IPS-20b (cell line): Measurements from ENCODE around the gene ANTKMT.
A peak's percentile ranks its signal among the peaks of the same experiment; 100 is the strongest.
"Not testable (repeated sequence)": the region's sequence is repeated elsewhere in the genome, so short reads cannot be mapped to it uniquely, and the experiment has no call there.

ENCODE experiments used
- H3K27ac ChIP-seq: one replicate; pipeline ENCODE4 v1.5.1; 2013; ENCODE audit warnings: low read length
- H3K27me3 ChIP-seq: 2 replicates; pipeline ENCODE4 v1.6.1; 2013; ENCODE audit warnings: mild to moderate bottlenecking, low read length, inconsistent platforms; ENCODE audit not compliant: insufficient read depth
- H3K36me3 ChIP-seq: 2 replicates; pipeline ENCODE4 v1.6.1; 2013; ENCODE audit warnings: low read depth, mild to moderate bottlenecking, inconsistent platforms, low read length, moderate library complexity; ENCODE audit not compliant: insufficient read depth
- H3K4me1 ChIP-seq: 2 replicates; pipeline ENCODE4 v1.6.1; 2013; ENCODE audit warnings: mild to moderate bottlenecking, control low read depth, inconsistent platforms, low read length, moderate library complexity; ENCODE audit not compliant: insufficient read depth
- H3K4me3 ChIP-seq: 2 replicates; pipeline ENCODE4 v1.5.1; 2013; ENCODE audit warnings: mild to moderate bottlenecking, low read length, inconsistent platforms
- H3K9ac ChIP-seq: 2 replicates; pipeline ENCODE4 v1.6.1; 2013; ENCODE audit warnings: low read depth, mild to moderate bottlenecking, inconsistent platforms, low read length, moderate library complexity
- H3K9me3 ChIP-seq: 2 replicates; pipeline ENCODE4 v1.6.1; 2013; ENCODE audit warnings: mild to moderate bottlenecking, low read depth, low read length, inconsistent platforms; ENCODE audit not compliant: insufficient read depth

ANTKMT gene

DNA sequence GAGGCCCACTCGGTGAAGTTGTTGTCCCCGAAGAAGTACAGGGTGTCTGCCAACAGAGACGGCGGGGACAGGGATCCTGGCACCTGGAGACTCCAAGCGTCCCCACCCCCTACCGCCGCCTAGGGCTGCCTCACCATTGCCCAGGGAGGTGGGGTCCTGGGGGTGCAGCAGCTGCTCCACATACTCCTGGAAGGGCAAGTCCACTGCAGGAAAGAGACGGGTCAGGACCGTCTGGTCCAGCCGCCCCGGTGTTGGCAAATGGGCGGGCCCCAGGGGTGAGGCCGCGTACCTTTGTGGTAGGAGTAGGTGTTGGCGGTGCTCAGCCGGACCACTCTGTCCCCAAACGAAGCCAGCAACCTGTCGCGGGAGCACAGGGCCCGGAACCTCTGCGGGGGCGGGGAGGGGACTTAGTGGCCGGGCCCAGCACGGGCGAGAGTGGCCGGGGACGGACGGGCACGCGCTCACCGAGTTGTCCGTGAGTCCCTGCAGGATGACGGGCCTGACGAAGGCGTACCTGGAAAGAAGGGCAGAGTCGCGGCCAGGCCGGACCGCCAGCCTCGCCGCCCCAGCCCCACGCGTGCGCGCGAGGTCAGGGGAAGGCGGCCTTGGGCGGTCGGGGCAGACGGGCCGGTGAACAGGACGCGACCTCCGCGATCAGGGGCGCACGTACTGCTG lies 37.4 kb upstream of the ANTKMT start:
- Histone ChIP-seq H3K4me3 (peak overlapping the region; percentile 74), H3K9ac (peak overlapping the region; percentile 79), H3K36me3 (peaks cover 19% of the 10 kb centered on the region), H3K27me3 (no peaks in the 10 kb centered on the region), H3K4me1 (no peaks in the 10 kb centered on the region), H3K9me3 (no peaks in the 10 kb centered on the region), H3K27ac (no peak overlapping the region)

DNA sequence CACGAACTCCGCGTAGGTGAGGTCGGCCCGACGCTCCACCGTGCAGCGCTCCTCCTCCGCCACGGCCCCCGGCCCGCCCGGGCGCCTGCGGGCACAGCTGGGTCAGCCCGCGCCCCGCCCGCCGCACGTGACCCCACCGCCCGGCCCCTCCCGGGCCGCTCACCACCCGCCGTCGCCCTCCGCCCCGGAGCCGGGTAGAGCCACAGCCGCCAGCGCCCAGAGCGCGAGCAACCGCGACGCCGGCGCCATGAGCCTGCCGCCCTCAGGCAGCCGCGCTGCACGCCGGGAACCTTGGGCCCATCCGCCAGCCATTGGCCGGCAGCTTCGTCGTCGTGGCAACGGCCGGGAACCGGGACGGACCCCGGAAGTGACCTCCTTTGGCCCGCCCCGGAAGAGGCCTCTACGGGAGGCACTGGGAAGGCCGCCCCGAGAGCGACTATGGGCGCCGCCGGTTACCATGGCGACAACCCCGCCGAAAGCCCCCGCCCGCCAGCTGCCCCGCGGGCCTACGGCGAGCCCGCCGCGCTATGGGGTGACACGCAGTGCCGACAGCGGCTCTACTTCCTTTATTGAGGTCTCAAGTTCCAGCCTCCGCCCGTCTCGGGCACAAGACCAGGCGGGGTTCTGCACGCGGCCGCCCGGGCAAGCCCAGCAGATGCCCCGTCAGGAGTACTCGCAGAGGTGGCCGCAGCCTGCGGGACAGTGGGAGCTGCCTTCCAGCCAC lies 36.7 kb upstream of the ANTKMT start, which contains the start of gene JMJD8:
Gene JMJD8, minus strand, starts transcription at position 264 of the 724 bp plus-strand sequence. Its CDS starts 15 bp downstream, at position 249.
- Histone ChIP-seq H3K27ac (no peak within 1 kb of the TSS), H3K9me3 (no peaks in the 10 kb centered on the region), H3K36me3 (peaks cover 19% of the 10 kb centered on the region), H3K4me1 (no peaks in the 10 kb centered on the region), H3K4me3 (peak within 1 kb of the TSS; percentile 74), H3K9ac (peak within 1 kb of the TSS; percentile 79), H3K27me3 (no peaks in the 10 kb centered on the region)

DNA sequence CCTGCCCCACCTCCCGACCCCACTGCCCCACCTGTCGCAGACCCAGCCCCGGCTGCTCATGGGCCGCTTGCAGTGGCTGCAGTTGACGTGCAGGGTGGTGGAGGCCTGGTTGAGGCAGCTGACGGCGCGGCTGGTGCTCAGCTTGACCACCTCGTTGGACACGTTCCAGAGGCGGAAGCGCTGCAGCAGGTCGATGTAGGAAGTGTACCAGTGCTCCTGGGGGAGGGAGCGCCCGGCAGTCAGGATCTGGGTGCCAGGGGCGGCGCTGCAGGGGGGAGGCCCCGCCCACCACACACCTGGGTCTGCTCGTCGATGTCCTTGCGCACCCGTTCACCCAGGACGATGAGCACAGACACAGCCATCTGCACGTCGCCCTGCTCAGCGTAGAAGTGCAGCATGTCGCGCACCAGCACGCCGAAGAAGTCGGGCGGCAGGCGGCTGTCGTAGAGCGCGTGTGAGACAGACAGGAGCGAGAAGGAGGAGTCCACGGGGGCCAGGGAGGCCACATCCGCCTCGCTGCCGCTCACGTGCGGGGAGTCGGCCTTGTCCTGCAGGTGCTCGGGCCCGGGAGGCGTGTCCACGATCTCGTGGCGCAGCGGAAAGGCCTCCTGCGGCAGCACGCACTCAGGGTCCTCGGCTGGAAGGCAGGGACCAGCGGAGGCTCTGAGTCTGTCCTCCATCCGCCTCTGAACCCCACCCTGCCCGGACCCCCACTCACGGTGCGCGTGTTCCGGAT lies 35.8 kb upstream of the ANTKMT start:
- H3K4me3 ChIP-seq, result no peak overlapping the region
- peaks cover 19% of the 10 kb centered on the region for H3K36me3 ChIP-seq

DNA sequence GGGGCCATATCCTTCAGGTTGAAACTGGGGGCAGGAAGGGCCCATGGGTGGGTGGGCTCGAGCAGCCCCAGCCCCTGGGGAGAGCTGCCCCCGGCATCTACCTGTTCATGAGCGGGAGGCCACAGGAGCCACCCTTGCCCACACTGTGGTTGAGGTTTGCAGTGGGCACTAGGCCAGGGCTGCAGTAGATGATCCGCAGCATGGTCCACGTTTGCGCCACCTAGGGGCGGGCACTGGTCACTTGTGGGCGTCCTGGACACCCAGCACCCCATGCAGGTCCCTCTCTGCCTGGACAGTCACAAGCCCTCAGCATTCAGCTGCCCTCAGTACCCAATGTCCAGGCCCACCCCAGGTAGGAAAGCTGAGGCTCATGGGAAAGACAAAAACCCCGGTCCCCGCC lies 35.0 kb upstream of the ANTKMT start:
- Histone ChIP-seq H3K27ac (no peak overlapping the region), H3K36me3 (peaks cover 19% of the 10 kb centered on the region), H3K4me1 (no peaks in the 10 kb centered on the region)

More for the DNA sequence above, 35.8 kb upstream of the ANTKMT start:
- H3K4me1 ChIP-seq, result no peaks in the 10 kb centered on the region
- no peaks in the 10 kb centered on the region for H3K9me3 ChIP-seq
- H3K9ac ChIP-seq, result no peak overlapping the region
- no peak overlapping the region for H3K27ac ChIP-seq
- H3K27me3 ChIP-seq, result no peaks in the 10 kb centered on the region

DNA sequence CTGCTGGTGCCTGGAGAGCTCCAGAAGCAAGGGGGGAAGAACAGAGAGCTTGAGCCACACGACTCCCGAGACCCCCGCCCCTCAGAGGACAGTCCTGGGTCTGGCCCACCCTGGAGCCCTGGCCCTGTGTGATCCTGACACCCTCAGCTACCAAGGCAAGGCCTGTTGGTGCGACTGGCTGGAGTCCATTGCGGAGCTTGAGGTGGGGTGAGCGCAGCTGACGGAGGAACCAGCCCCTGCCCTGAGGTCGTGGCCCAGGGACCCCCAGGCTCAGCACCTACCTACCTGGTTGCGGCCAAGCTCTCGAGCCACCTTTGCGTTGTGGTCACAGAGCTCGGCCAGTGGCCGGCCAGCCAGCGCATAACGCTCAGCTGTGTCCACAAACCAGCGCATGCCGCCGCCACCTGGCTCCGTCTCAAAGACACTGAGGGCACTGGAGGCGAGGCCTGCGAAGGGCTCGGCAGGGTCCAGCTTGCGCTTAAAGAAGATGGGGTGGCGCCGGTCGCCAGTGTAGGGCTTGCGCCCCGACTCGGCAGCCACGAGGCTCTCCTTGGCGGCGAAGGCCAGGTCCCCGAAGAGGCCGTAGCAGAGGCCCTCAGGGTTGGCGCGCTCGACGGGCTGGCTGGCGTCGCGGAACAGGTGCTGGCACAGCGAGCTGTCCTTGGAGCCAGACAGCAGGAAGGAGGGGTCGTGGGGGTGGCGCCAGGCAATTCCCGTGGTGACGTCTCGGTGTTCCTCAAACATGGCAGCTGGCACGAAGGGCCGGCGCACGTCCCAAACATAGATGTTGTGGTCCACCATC lies 34.3 kb upstream of the ANTKMT start:
- Histone ChIP-seq H3K36me3 (peaks cover 16% of the 10 kb centered on the region), H3K9me3 (no peaks in the 10 kb centered on the region), H3K27ac (no peak overlapping the region), H3K4me1 (no peaks in the 10 kb centered on the region), H3K4me3 (no peak overlapping the region), H3K27me3 (peaks cover 12% of the 10 kb centered on the region), H3K9ac (no peak overlapping the region)

More for the DNA sequence above, 35.0 kb upstream of the ANTKMT start:
- H3K27me3 ChIP-seq, result peaks cover 5% of the 10 kb centered on the region
- no peak overlapping the region for H3K9ac ChIP-seq
- H3K9me3 ChIP-seq, result no peaks in the 10 kb centered on the region
- no peak overlapping the region for H3K4me3 ChIP-seq

DNA sequence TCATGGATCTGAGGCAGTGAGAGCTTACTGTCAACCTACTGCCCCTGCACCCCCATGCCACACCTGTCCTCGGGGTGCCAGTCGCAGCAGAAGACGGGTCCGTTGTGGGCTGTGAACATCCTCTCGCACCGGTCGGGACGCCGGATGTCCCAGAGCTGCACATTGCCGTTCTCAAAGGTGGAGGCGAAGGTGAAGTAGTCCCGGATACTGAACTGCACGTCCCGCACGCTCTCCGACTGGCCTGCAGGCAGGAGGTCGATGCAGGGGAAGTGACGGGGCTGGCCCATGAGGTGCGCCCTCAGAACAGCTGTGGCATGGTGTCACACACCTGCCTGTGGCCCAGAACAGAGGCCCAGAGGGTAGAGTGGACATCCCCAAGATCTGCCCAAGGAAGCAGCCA lies 33.4 kb upstream of the ANTKMT start:
- Histone ChIP-seq H3K36me3 (peaks cover 8% of the 10 kb centered on the region), H3K27ac (no peak overlapping the region), H3K9me3 (no peaks in the 10 kb centered on the region), H3K4me1 (no peaks in the 10 kb centered on the region), H3K27me3 (peaks cover 21% of the 10 kb centered on the region), H3K4me3 (no peak overlapping the region), H3K9ac (no peak overlapping the region)

DNA sequence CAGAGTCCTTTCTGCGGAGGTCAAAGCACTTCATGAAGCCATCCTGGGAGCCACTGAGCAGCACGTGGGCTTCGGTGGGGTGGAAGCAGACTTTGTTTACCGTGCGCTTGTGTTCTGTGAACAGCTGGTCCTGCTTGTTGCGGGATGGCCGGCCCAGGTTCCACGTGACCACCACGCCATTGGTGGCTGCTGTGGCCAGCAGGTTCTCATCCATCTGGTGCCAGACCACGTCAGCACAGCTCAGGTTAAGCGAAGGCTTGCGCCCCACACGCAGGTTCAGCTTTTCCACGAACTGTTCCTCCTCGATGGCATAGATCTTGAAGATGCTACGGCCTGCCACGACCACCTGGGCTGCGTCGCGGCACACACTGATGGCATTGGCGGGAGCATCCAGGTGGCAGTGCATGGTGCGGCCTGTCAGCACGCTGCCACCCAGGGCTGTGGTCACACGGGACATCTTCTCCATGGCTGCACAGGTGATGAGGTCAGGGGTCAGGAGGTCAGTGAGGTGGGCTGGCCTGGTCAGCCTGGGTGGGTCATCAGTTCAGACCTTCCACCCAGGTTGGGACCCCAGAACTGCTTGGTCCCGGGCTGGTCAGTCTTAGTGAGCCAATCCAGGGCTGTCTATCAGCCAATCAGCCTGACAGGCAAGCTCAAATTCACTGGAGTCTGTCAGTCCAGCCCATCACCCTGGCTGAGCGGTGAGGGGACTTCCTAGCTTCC lies 31.6 kb upstream of the ANTKMT start:
- H3K9me3 ChIP-seq, result no peaks in the 10 kb centered on the region

DNA sequence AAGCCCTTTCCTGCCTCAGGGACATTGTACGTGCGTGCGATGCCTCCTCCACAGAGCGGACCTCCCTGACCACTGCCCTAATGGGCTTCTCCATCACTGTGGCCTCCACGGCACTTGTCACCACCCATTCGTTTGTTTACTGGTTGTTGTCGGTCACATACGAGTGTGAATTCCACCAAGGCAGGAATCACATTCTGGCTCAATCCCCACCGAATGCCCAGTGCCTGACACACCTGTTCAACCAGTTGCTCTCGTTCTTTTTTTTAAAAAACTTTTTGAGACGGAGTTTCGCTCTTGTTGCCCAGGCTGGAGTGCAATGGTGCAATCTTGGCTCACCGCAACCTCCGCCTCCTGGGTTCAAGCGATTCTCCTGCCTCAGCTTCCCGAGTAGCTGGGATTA lies 29.7 kb upstream of the ANTKMT start:
- not testable (repeated sequence) for H3K4me3 ChIP-seq, H3K36me3 ChIP-seq, H3K27ac ChIP-seq, H3K9me3 ChIP-seq, H3K9ac ChIP-seq, H3K4me1 ChIP-seq
- H3K27me3 ChIP-seq, result peaks cover 57% of the 10 kb centered on the region

More for the DNA sequence above, 31.6 kb upstream of the ANTKMT start:
- Histone ChIP-seq H3K4me1 (no peaks in the 10 kb centered on the region), H3K4me3 (peak overlapping the region; percentile 93), H3K36me3 (no peaks in the 10 kb centered on the region), H3K27me3 (peaks cover 39% of the 10 kb centered on the region), H3K9ac (peak overlapping the region; percentile 90), H3K27ac (no peak overlapping the region)

DNA sequence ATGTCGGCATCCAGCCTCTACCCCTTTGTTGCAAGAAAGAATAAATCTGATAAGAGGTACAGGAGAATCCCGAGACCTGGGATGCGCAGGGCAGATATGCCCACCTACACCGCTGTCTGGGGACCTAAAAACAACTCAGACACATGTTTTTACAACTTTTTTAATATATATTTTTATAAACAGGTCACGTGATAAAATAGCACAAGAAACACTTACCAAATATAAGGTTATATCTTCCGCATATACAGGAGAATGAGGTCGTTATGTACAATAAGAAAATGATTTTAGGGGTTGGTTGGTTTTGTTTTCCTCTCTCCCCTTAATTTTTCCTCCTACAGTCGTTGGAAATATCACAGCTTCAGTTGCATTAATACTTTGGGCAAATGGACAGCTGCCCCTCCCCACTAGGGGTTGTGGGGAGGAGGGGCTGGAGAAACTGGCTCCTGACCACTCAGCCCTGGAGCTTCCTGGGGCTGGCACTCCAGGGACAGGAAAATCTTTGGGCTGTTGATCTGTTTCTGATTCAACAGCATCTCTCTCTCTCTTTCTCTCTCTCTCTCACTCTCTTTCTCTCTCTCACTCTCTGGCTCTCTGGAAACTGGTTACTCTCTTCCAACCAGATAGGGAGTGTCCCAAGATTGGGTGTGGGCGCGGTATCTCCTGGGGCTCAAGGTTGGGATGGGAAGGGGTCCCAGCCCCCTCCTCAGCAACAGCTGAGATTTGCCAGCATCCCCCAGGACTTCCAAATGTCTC lies 28.4 kb upstream of the ANTKMT start:
- Histone ChIP-seq H3K4me3 (no peak overlapping the region), H3K9ac (no peak overlapping the region), H3K4me1 (no peaks in the 10 kb centered on the region), H3K36me3 (no peaks in the 10 kb centered on the region), H3K27me3 (peaks cover 68% of the 10 kb centered on the region), H3K27ac (no peak overlapping the region), H3K9me3 (no peaks in the 10 kb centered on the region)

DNA sequence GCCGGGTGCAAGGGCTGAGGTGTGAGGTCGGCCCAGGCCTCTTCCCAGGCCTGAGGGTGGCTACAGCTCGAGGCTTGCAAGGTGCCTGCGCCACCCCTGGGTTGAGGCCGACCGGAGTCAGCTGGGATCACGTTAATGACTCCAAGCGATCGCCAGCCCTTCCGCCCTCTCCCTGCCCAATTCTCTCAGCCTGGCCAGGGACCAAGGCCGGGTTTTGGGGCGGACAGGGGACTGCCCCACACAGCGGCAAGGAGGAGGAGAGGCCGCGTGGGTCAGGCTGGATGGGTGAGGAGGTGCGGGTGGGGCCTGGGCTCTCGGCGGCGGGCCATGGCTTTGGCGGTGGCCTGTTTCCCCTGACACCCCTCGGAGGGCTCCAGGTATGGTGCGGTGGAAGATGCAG lies 27.6 kb upstream of the ANTKMT start:
- Histone ChIP-seq H3K4me1 (no peaks in the 10 kb centered on the region), H3K36me3 (no peaks in the 10 kb centered on the region), H3K4me3 (peak overlapping the region; percentile 65; the same call in 1 of the 2 replicates), H3K9ac (no peak overlapping the region), H3K9me3 (no peaks in the 10 kb centered on the region), H3K27me3 (peaks cover 76% of the 10 kb centered on the region), H3K27ac (no peak overlapping the region)
